Forelimb muscle (tissue), 1 donor: Measurements from ENCODE around the gene PSD4. TPM values are rescaled to one million over a fixed set of nuclear protein-coding genes. Genes with fewer than 3 reads are reported as not detected.

Experiments
- DNase-seq: peaks from one replicate; pipeline ENCODE4 v3.0.0-alpha.2; 2013; ENCODE audit warnings: low read depth
- polyA plus RNA-seq: library from polyadenylated mRNA; unstranded; fragments of 120-200 nt; gene quantifications from one replicate; pipeline ENCODE4 v1.2.1, GENCODE V29; 2013; ENCODE audit not compliant: insufficient read length

Gene PSD4
- polyA plus RNA-seq, 1 donor = 1.3 TPM

DNA sequence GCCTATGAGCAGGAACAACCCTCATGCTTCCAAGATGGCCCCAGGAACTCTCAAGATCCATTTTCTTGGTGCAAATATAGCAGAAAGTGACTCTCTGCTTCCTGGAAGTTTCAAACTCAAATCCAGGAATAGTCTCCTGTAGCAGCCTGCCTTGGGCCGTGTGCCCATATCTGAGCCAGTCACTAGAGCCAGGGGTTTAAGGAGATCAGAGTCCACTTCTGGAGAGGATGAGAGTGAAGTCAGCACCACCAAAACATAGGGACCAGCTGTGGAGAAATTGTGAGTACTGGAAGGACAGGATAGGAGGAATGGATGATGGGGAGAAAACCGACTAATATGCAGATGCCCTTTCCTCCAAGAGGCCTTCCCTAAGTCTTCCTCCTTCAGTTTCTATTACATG lies 33.2 kb downstream of the PSD4 start:
- DNase-seq = no peak

DNA sequence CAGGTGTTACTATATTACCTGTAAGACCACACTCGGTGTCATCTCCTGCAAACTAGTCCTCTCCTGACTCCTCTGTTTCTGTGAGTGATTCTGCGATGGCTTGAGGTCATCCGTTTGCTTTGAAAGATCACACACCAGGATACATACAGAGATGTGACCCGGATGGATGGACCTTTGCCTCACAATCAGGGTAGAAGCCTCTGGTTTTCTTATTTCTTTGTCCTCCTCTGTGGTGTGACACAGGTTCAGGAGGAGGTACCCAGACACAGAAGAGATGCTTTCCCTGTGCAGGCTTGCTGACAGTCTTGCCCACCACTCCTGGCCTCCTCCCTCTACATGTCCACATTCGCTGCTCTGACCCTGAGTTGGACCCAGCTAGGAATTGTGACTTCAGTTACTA lies 34.6 kb downstream of the PSD4 start:
- DNase-seq = no peak

DNA sequence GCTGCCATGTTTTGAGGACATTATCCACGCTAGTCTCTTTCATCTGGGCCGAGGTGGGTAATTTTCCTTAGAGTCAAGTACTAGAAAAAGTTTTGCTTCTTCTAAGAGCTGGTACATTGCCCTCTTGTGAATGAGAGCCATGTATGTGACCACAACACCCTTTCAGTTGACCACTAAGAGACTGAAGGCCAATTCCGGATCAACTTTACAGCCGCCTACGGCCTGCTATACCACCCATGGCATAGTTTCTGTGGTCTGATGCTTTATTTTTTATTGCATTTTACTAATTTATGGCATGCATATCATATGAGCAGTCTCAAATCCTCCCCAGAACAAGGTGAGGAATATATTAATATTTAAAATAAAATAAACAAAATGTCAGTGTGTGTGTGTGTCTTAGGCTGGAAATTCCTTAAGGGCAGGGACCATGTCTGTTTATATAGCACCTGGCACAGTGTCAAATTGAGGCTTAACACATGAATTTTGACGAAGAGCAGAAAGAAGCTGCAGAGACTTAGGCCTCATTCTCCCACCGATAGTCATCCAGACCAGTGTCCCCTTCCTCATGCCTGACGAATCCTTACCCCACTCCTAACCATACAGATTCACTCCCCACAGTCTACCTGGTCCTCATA lies 35.4 kb downstream of the PSD4 start:
- no peak for DNase-seq

DNA sequence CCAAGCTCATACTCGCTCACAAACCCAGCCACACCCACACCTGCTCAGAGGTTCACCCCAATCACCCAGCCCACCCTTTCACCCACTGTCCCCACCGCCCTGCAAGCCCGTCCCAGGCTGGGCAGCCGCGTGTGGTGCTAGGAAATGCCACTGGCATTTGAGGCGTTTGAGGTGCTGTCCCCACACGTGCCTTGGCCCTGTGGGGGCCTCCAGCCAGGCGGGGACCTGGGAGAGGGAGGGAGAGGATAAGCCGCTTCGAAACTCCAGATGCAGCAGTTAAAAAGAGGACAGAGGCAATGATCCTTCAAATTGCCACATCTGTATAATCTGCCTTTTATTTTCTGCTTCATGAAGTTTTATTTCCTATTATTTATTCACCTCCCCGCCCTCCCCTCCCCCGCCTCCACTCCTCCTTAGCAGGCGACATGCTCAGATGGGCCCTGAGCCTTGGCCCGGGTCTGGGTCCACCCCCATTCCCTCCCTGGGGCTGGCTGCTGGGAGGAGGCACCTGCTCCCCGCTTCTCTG lies 35.9 kb downstream of the PSD4 start:
- no peak for DNase-seq

DNA sequence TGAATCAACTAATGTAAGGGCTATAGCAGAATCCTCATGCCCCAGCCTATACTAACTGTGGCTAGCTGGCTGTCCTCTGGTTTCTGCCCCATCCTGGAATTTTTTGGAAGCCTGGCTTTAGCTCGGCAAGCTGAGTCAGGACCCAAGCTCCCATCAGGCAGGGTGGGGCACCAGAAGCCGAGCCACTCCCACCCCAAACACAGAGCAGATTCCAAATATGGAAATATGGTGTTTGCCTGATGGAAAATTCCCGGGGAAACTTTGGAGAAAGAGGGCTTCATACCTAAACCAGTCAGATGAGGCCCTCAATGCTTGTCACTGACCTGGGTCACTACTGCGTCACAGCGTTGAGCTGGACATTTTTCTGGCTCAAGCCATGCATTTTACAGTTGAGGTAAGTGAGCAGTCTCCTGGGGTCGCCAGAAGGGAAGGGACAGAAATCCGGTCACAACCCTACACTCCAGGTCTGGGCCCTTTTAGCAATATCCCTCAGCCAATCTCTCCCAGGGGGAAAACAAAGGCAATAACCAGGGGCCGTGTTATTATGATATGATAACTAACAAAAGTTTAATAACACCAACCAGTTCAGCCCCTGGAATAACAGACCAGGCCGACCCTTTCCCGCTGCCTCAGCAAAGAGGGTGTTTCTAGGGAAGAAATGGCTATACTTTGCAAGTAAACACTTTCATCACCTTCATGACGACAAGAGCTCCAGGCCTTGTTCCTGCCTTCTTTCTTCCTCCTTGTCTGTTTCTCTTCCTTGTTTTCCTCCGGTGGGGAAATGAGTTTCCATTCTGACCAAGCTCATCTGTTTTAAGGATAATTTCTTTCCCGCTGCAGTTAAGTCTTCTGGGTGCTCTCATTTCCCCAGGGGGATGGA lies 37.7 kb downstream of the PSD4 start:
- no peak for DNase-seq

DNA sequence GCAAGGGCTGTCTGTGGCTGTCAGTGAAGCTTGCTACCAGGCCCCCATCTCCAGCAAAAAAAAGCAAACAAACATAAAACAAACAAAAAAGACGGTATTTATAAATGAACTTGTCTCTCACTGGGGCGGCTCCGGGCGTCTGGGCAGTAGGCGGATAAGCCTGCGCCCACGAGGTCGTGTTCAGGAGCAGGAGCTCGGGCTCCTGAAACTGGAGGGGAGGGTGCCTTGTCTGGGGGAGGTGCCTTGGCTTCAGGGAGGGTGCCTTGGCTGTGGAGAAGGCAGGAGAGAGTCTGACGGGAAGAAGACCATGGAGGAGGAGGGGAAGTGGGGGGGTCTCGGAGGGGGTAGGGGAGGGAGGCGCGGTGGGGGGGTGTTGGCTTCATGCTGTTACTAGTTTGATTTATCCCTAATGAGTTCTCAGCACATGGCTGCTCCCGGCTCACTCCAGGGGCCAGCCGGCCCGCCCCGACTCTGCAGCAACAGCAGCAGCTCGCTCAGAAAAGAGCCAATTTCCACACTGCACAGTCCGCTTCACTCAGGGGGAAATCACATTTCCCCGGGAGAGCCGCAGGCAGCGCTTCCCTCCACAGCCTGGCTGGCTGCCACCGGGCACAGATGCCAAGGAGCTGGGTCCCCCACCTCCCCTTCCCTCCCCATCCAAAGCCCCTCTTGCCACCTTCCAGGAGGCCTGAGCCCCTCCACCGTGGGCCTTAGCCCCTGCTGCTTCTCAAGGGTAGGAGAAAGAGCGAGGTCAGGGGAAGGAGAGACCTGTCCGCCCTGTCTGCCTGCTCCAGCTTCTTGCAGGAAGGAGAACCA lies 38.7 kb downstream of the PSD4 start:
- DNase-seq = no peak

DNA sequence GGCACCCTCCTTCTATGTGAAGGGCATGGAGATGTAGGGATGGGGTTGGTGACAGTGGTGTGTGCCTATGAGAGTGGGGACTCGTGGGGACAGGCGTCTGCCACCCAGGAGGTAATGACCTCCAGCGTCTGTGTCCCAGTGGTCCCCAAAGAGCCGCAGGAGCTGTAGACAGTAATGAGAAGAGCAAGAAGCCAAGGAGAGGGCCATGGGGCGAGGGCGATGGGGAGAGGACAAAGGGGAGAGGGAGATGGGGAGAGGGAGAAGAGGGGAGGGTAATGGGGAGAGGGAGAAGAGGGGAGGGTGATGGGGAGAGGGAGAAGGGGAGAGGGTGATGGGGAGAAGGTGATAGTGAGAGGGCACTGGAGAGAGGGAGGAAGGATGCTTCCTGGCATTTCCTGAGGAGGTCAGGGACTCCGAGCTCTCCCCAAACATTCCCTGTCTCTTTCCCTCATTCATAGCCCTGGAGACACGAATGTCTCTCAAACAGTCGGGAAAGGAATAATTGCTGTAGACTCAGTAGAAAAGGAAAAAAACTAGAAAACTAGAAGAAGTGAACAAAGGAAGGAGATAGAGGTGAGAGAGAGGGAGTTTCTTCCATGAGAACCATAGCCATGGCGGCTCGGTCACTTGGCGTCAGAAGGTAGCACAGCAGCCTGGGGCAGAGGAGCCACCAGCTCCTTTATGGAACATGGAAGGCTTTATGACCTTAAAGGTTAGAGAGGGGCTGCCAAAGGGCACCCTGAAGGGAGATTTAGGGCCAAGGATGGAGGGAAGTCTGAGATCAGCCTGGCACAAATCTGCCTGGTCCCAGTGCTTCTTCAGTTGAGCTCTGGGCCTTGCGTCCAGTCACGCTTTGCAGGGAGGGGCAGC lies 39.5 kb downstream of the PSD4 start:
- no peak for DNase-seq

DNA sequence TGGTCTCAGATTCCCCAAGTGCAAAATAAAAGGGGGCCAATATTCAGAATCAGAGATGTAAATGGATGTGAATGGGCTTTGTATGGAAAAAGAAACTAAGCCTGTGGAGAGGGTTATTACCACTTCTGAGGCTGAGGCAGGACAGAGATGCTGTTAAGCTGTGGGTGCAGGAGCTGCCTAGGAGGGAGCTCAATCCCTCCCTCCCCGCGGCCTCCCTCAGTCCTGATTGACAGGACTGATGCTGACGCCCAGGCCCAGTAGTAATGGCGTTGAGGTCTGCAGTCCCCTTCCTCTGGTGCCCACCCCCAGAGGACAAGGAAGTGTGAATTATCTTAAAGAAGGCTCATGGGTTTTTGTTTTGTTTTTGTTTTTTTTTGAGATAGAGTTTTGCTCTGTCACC lies 40.4 kb downstream of the PSD4 start:
- no peak for DNase-seq

DNA sequence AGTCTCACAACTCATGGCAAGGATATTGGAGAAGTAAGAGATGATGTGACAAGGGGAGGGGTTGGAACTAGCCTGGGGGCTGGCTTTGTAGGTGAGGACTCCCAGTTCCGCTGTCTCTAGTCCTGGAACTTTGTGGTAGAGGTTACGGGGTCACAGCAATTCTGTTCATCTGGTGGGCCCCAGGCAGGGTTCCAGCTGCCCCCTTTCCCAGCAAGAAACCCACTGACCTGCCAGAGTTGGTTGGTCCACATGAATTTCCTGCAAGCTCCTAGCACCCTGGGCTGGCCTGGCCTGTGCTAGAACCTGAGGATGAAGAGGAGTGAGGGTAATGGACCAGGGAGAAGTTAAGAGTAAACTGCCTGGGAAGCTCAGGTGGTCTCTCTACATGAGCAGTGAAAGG lies 41.3 kb downstream of the PSD4 start:
- no peak for DNase-seq

DNA sequence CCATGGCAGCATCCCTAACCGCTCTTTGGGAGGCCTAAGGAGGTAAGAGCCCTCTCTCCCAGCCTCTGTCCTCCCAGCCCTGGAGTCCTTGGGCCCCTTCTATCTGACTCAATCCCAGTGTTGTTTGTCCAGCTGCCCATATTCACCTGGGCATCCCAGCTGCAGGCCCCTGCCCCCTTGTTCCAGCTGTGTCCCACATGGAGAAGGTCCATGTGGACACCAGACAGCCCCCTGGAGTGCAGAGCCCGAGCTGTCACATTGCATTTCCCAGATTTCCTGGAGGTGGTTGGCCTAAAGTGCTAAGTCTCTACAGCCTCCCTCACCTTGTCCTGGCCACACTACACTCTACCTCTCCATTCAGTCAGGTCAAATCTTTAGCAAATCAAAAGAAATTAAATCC lies 42.5 kb downstream of the PSD4 start:
- DNase-seq = no peak

DNA sequence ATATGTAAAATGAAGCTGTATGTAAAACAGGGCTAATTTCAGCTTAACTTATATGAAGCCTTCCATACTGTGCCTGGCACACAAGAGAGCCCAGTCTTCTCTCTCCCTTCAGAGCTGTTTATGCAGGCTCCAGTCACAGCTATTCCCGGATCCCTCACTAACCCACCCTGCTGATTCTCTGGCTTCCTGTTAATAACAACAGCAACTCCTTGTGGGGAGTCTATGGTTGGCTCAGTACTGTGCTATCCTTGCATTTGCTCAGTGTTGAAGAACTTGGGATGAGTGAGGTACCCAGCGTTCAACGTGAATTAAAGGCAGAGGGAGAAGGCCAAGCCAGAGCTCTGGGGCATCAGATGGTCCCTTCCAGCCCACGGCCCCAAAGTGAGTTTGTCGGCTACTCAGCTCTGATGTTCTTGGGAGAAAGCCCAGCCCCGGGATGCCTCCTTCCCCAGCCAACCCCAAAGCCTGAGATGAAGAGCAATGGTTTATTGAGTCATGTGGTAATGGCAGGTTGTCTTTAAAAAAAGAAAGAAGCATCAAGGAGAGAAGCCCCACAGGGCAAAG lies 43.2 kb downstream of the PSD4 start:
- DNase-seq = no peak

DNA sequence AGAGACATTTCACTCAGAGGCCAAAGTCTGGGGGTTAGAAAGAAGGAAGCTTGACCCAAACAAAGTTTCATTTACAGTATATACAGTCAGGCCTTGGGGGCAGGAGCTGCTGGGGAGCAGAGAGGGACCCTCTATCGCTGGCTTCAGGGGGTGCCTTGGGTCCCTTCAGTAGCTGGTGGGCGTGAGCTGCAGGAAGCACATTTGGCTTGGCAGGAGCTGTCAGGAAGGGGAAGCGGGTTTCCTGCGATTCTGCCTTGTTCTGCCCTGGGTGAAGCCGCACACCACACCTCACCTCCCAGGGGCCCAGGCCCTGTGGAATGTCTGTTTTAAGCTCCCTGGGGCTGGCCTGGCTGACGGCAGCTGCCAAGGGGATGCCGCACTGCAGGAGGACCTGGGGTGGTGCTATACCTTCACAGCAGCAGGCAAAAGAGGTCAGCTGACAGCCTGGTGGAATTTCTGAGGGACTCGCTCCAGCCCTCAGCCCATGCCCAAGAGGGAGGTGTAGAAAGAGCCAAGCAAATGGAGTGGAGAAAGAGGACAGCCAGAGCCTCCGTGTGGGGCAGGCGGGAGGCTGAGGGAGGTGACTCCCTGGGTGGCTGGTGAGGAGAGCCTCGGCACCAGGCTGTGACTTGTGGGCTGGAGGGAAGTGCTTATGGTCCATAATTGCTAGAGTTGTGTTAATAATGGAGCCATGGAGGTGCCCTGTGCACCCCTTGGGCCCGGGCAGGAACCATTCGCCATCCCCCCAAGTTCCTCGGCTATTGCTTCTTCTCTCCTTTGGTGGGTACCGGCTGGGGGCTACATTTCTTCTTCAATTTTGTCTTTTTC lies 43.9 kb downstream of the PSD4 start:
- no peak for DNase-seq

DNA sequence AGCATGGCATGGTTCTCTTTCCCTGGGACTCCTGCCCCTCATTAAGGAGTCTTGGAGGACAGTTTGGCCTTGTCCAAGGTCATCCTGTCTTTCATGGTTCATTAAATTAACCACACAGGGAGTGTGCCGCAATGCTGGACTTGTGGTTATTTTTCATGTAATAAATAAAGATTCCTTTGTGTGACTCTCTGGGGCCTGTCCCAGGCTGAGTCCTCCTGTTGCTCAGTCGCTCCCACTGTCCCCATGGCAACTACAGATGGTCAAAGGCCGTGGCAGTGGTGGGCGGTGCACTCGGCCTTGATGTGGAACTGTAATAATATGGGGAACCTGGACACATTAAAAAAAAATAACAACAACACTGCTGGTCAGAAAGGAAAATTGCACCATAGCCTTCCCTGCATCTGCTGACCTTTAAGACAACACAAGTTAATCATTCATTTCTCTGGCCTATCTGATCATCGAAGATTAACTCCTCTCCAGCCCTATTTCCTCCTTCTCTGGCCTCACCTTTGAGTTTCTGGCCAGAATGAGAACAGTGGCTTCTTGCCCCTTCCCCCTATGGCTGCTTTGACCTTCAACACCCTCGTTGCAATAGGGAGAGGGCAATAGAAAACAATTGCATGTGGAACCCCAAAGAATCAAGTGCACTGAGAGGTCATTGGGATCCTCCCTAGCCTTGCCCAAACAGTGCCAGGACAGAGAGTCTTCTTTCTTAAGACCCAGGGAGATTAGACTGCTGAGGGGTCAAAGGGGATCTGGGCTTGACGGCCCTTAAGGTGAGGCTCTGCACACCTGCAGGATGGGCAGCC lies 44.7 kb downstream of the PSD4 start:
- no peak for DNase-seq

DNA sequence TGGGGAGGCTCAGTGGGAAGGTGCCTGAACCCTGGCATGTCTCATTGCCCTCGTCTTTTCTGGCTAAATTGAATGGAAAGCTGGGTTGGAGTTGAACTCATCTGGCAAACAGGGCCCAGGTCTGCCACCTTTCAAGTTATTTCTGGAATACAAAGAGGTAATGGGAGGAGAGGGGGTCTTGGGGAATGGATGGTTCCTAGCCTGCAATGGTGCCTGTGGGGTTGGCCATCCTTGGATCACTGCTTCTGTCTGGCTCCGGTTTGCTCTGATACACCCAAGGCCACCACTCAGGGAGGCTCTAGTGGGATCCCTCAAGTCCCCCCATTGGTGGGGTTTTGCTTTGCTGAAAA lies 45.3 kb downstream of the PSD4 start:
- DNase-seq = no peak

DNA sequence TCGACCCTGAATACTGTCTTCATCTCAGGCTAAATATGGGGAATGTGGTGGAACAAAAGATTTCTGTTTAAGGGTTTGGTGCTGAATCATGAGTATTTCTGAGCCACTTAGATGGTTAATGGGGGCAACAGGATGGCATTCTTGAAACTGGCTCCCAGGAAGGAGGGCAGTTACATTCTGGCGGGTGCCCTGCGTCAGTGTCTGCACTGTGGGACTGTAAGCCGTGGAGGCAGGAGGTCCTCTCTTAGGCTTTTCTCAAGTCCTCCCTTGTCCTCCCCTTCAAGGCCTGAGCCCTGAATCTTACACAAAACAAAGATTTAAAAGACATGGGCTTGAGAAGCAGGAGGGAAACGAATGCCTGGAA lies 45.7 kb downstream of the PSD4 start:
- no peak for DNase-seq

DNA sequence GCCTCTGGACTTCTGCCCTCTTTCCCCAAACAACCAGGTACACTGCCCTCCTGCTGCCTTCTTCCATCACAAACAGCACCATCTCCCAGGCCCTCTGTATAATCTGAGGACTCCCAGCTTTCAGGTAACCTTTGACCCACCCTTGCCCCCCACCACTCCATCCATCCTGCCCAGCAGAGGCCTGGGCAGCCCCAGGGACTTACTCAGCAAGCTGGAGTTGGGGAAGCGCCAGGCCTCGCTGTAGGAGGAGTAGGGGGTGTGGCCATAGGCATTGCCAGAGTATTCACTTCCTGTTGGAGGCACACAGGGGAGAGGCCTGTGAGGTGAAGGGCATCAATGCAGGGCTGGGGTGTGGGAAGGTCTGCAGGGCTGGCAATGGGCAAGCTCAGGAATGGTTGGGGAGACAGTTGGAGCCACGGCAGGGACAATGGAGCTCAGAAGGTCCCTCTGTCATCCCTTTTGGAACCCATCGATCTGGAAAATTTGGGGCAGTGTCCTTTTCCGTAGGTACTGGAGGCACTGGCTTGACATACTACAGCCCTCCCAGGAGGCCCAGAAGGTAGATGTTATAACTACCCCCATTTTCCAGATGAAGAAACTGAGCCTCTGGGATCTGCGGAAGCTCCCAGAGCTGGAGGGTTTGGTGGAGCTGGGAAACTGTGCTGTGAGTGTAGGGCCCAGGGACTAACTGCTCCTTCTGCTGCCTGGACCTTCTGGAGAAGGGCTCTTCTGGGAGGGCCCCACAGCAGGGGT lies 46.3 kb downstream of the PSD4 start:
- DNase-seq = no peak

DNA sequence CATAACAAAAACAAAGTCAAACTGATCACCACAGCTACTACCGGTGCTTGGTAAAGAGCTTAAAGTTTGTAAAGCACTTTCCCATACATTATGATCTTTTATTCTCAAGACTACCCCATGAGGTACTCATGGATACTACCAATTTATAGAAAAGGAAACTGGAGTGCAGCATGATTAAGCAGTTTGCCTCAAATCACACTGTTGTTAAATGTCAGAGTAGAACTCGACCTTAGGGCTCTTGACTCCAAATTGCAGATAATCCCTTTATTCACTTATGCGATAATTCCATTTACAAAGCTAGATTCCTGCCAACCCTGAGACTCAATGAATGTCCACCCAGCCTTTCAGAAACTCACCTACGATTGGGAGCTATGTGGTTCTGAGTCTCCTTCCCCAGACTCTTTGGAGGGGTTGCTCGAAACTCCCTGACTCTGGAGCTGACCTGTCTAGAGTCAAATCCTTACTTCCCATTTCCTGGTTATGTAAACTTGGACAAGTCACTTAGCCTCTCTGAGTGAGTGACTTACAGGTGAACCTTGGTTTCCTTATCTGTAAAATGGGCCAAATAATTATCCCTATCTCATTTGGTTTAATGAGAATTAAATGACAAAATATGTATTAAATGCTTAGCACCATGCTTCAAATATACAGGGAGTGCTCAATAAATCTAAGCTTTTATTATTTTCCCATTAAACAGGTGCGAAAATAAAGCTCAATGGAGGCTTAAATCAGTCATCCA lies 47.4 kb downstream of the PSD4 start:
- DNase-seq = no peak

DNA sequence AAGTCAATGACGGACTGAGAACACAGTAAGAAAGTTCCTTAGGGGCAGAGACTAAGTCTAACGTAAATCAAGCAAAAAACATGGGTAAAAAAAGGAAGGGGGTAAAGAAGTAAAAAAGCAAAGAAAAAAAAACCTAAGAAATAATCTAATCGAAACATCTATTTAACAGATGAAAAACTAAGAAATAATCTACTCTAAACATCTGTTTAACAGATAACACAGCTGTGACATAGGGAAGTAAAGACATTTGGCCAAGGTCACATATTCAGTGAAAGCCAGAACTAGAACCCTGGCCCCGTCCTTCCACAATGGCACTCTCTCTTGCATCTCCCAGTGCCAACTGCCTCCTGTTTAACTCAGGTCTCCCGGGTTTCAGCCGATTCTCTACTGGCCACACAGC lies 48.1 kb downstream of the PSD4 start:
- no peak for DNase-seq
